K562 (cell line): ENCODE data around the gene CSNK2A1. TPM values are rescaled to one million over a fixed set of nuclear protein-coding genes. Genes with fewer than 3 reads are reported as not detected.

Experiments used
- ATAC-seq: fragments of 200-7000 bp; cut with Tn5 transposase; 3 replicates; pipeline ENCODE4 v1.9.1; 2020; ENCODE audit warnings: moderate library complexity
- BruUV-seq: library from RNA; stranded (reverse); fragments of 400-500 nt; replicated peaks from 2 replicates; lab custom pipeline; 2021; lab: Mats Ljungman, UMichigan
- CTCF ChIA-PET: fragments of 300-600 bp; formaldehyde crosslinking; extraction: SDS; loops from one replicate; lab custom pipeline; 2021; ENCODE audit warnings: low intra/inter-chr PET ratio; lab: Yijun Ruan, JAX
- POLR2A ChIA-PET: fragments of 300-600, 350-650 bp; sonication (Branson Sonifier 250); formaldehyde crosslinking; extraction: SDS; loops from one replicate; lab custom pipeline; 2021; ENCODE audit warnings: antibody characterized with exemption, inconsistent platforms; lab: Yijun Ruan, JAX
- DNase-seq, 4 experiments: peaks; one replicate each; pipeline versions ENCODE4 v3.0.0 to v3.0.0-alpha.2; 2011 to 2018; ENCODE audit warnings: low spot score in 3 of 4, mixed read lengths in 3 of 4; ENCODE audit errors: extremely low read depth in 1 of 4
- FAIRE-seq: peaks from 2 replicates; lab custom pipeline; 2011; peaks lifted over from hg19 to GRCh38; lab: Jason Lieb, UNC
- H2AFZ ChIP-seq: 2 replicates; pipeline ENCODE4 v1.6.0; 2011; ENCODE audit warnings: low read depth, low read length, control low read depth, inconsistent platforms
- H3K27ac ChIP-seq: fragments of 200-600 bp; 3 replicates; pipeline ENCODE4 v1.8.0; 2011; ENCODE audit warnings: low read depth, mild to moderate bottlenecking, control low read depth, inconsistent platforms, low read length, moderate library complexity, mixed read lengths; ENCODE audit errors: extremely low read depth
- H3K27me3 ChIP-seq, 2 experiments: fragments of 300-600 bp in 1 of 2; 2 replicates in 1 of 2; 3 replicates in 1 of 2; pipeline versions ENCODE4 v1.6.0 to v1.8.0; 2011; ENCODE audit warnings: inconsistent platforms in 2 of 2, low read length in 2 of 2, mild to moderate bottlenecking in 1 of 2, mixed read lengths in 1 of 2, moderate library complexity in 1 of 2; ENCODE audit not compliant: control insufficient read depth in 2 of 2, insufficient read depth in 2 of 2
- H3K36me3 ChIP-seq: fragments of 300-600 bp; 3 replicates; pipeline ENCODE4 v1.8.0; 2011; ENCODE audit warnings: mild to moderate bottlenecking, low read length, inconsistent platforms; ENCODE audit not compliant: control insufficient read depth, insufficient read depth
- H3K4me1 ChIP-seq, 2 experiments: fragments of 200-600 bp in 1 of 2; replicated peaks in 1 of 2; 2 replicates in 1 of 2; 3 replicates in 1 of 2; pipeline versions ENCODE4 v1.5.1 to v1.8.0; 2011; ENCODE audit warnings: inconsistent platforms in 2 of 2, low read length in 2 of 2, mild to moderate bottlenecking in 1 of 2, mixed read lengths in 1 of 2, moderate library complexity in 1 of 2; ENCODE audit not compliant: control insufficient read depth in 2 of 2, insufficient read depth in 2 of 2
- H3K4me2 ChIP-seq: 2 replicates; pipeline ENCODE4 v1.6.1; 2011; ENCODE audit warnings: low read length, control low read depth, inconsistent platforms, mixed read lengths; ENCODE audit not compliant: insufficient read depth
- H3K4me3 ChIP-seq: fragments of 200-600 bp; sonication (generic), shearing (Covaris generic); 2 replicates; pipeline ENCODE4 v1.5.1; 2016; ENCODE audit warnings: control low read depth, inconsistent platforms
- H3K79me2 ChIP-seq: fragments of 200-600 bp; 3 replicates; pipeline ENCODE4 v1.8.0; 2011; ENCODE audit warnings: low read length, inconsistent platforms; ENCODE audit not compliant: control insufficient read depth, insufficient read depth
- H3K9ac ChIP-seq, 2 experiments: 2 replicates each; pipeline versions ENCODE4 v1.6.0 to v1.6.1; 2011; ENCODE audit warnings: low read depth in 2 of 2, low read length in 2 of 2, control low read depth in 1 of 2, inconsistent platforms in 1 of 2, mild to moderate bottlenecking in 1 of 2, mixed read lengths in 1 of 2; ENCODE audit not compliant: insufficient read depth in 1 of 2
- H3K9me1 ChIP-seq: one replicate; pipeline ENCODE4 v1.6.0; 2011; ENCODE audit warnings: inconsistent platforms, mild to moderate bottlenecking, low read length, moderate library complexity; ENCODE audit not compliant: control insufficient read depth, insufficient read depth
- H3K9me3 ChIP-seq: replicated peaks from 2 replicates; pipeline ENCODE4 v1.5.1; 2011; ENCODE audit warnings: low read depth, low read length, inconsistent platforms; ENCODE audit not compliant: control insufficient read depth, insufficient read depth
- H4K20me1 ChIP-seq: replicated peaks from 2 replicates; pipeline ENCODE4 v1.6.1; 2011; ENCODE audit warnings: low read length, inconsistent platforms, mixed read lengths; ENCODE audit not compliant: control insufficient read depth, insufficient read depth
- DNMT1 ChIP-seq: fragments of 450-650 bp; IDR thresholded peaks from 2 replicates; pipeline ENCODE4 v1.6.1; 2016; ENCODE audit warnings: antibody characterized with exemption, mild to moderate bottlenecking
- E2F6 ChIP-seq, 2 experiments: IDR thresholded peaks; 2 replicates each; pipeline ENCODE4 v1.6.1; 2011; ENCODE audit warnings: borderline replicate concordance in 1 of 2, control low read depth in 1 of 2, low read depth in 1 of 2, low read length in 1 of 2, mild to moderate bottlenecking in 1 of 2, mixed read lengths in 1 of 2, moderate library complexity in 1 of 2; ENCODE audit not compliant: insufficient read depth in 1 of 2, insufficient read length in 1 of 2, poor library complexity in 1 of 2, severe bottlenecking in 1 of 2; ENCODE audit errors: extremely low read depth in 1 of 2
- ETV5 ChIP-seq: sonication (generic); formaldehyde crosslinking; IDR thresholded peaks from 2 replicates; pipeline ENCODE4 v1.4.0; 2020; ENCODE audit warnings: low read depth, mild to moderate bottlenecking, missing genetic modification reagents
- FOXP4 ChIP-seq: sonication (generic); formaldehyde crosslinking; IDR thresholded peaks from 2 replicates; pipeline ENCODE4 v1.8.0; 2022; ENCODE audit warnings: mild to moderate bottlenecking, missing genetic modification reagents, borderline replicate concordance
- KAT7 ChIP-seq: sonication (generic); formaldehyde crosslinking; IDR thresholded peaks from 2 replicates; pipeline ENCODE4 v1.8.0; 2022; ENCODE audit warnings: missing genetic modification reagents, mild to moderate bottlenecking, borderline replicate concordance
- KLF6 ChIP-seq: fragments of 250-450 bp; sonication (Bioruptor Pico); IDR thresholded peaks from 2 replicates; pipeline ENCODE4 v1.4.0; 2020; ENCODE audit warnings: mild to moderate bottlenecking, moderate library complexity, borderline replicate concordance
- NCOR1 ChIP-seq: fragments of 450-650 bp; IDR thresholded peaks from 2 replicates; pipeline ENCODE4 v1.6.1; 2016; ENCODE audit warnings: mild to moderate bottlenecking, moderate library complexity
- PML ChIP-seq: IDR thresholded peaks from 2 replicates; pipeline ENCODE4 v1.6.1; 2012; ENCODE audit warnings: low read length, inconsistent platforms
- PTBP1 ChIP-seq: fragments of 200-400 bp; formaldehyde crosslinking; IDR thresholded peaks from 2 replicates; pipeline ENCODE4 v1.6.1; 2017; ENCODE audit warnings: low read depth, low read length
- RNF2 ChIP-seq: sonication (generic); IDR thresholded peaks from 2 replicates; pipeline ENCODE4 v1.6.1; 2016
- SOX6 ChIP-seq: fragments of 450-650 bp; IDR thresholded peaks from 2 replicates; pipeline ENCODE4 v1.6.1; 2014; ENCODE audit warnings: mild to moderate bottlenecking
- ZKSCAN1 ChIP-seq: fragments of 150-350 bp; IDR thresholded peaks from 2 replicates; pipeline ENCODE4 v1.6.1; 2016; ENCODE audit warnings: low read depth, low read length
- ZNF134 ChIP-seq: fragments of 250-450 bp; sonication (Bioruptor Pico); conservative IDR thresholded peaks from 2 replicates; pipeline ENCODE4 v1.4.0; 2020
- WGBS: fragments of 100-300 bp; shearing (Covaris generic); methylation state at CpG from one replicate; pipeline ENCODE4 v1.1.6; 2016; ENCODE audit warnings: low coverage, mixed read lengths; ENCODE audit not compliant: insufficient coverage; ENCODE audit errors: missing lambda C conversion rate; 5-methylcytosine and 5-hydroxymethylcytosine counted together
- in situ Hi-C: fragments of 300-500 bp; cut with MboI; formaldehyde crosslinking; loops from 4 replicates; pipeline ENCODE4 v1.15.0; 2018; ENCODE audit warnings: inconsistent platforms, mixed read lengths
- intact Hi-C: fragments of 100-400 bp; cut with micrococcal nuclease; formaldehyde crosslinking; loops from 2 replicates; pipeline ENCODE4 v1.14.2; 2022
- polyA plus RNA-seq, 8 experiments: library from polyadenylated mRNA; depleted of rRNA in 4 of 8; stranded (reverse) in 5 of 8; unstranded in 3 of 8; fragments of >200 nt; fragmentation: Nextera tagmentation in 2 of 8; fragmentation: Illumina TruSeq in 1 of 8; extraction: Ambion mirVana in 2 of 8; extraction: Trizol in 1 of 8; gene quantifications; 2 replicates each; pipeline versions ENCODE4 v1.2.1 to v1.2.3, GENCODE V29; 2011 to 2014; ENCODE audit warnings: inconsistent platforms in 1 of 8, missing spikeins in 1 of 8
- total RNA-seq, 7 experiments: library from RNA; depleted of rRNA in 6 of 7; stranded (reverse); fragments of >200 nt in 6 of 7; fragmentation: Illumina TruSeq in 2 of 7; extraction: Trizol in 2 of 7; gene quantifications; 2 replicates each; pipeline versions ENCODE4 v1.2.1 to v1.2.3, GENCODE V29; 2011 to 2021; ENCODE audit warnings: low replicate concordance in 1 of 7

CSNK2A1 gene
- total and polyA plus RNA-seq, 9 of the 15 experiments (the other 6 are each of a cell fraction or from before 2014, with no cell fraction given) = 71.0 to 251 (median 103) TPM

GRCh38 chr20:437787-438486 lies 105.7 kb downstream of the CSNK2A1 start:
- H2AFZ ChIP-seq = no peak overlapping the region
- WGBS = 71% methylated on average over 6 of the region's 6 CpGs
- CTCF ChIA-PET = no interaction called here
- H3K9ac ChIP-seq = no peak overlapping the region
- BruUV-seq = no TSS peak
- ATAC-seq = no peak
- TF ChIP-seq FOXP4 = no peak
- TF ChIP-seq SOX6 = no peak
- TF ChIP-seq RNF2 = no peak
- TF ChIP-seq ZKSCAN1 = no peak
- TF ChIP-seq ETV5 (CRISPR knock-in tag) = no peak
- TF ChIP-seq E2F6 (IDR thresholded peaks at IDR 0.05; ENCODE audit: borderline replicate concordance in 1 of 2, extremely low read depth in 1 of 2, insufficient read depth in 1 of 2, insufficient read length in 1 of 2, low read depth in 1 of 2, low read length in 1 of 2, poor library complexity in 1 of 2, severe bottlenecking in 1 of 2) = no peak
- no peak for TF ChIP-seq NCOR1
- no peak for TF ChIP-seq PML
- TF ChIP-seq KLF6 (CRISPR knock-in tag) = no peak
- TF ChIP-seq ZNF134 (CRISPR knock-in tag) = no peak
- TF ChIP-seq KAT7 (CRISPR knock-in tag) = no peak
- TF ChIP-seq DNMT1 = no peak
- TF ChIP-seq PTBP1 = no peak
- TF ChIP-seq, all 486 proteins: peak for 0
- no peaks in the 10 kb centered on the region for H3K9me3 ChIP-seq
- DNase-seq (no peak), FAIRE-seq (no peak)
- POLR2A ChIA-PET = interaction anchor here (0.7 to 3.2 kb wide), 6 partner anchors 9 to 107 kb away, joined by 3 to 21 read pairs (median 4); partner anchors contain the start of gene TBC1D20
- intact Hi-C loops (no loop called here), in situ Hi-C loops (no loop called here)
- H4K20me1 ChIP-seq = no peaks in the 10 kb centered on the region
- H3K79me2 ChIP-seq = peaks cover 4% of the 10 kb centered on the region; the same call in 1 of the 3 replicates
- H3K27ac ChIP-seq = no peak overlapping the region
- H3K4me3 ChIP-seq = no peak overlapping the region
- no peaks in the 10 kb centered on the region for H3K27me3 ChIP-seq
- H3K36me3 ChIP-seq = peaks cover 80% of the 10 kb centered on the region
- no peaks in the 10 kb centered on the region; a peak in 1 of 5 replicates for H3K4me1 ChIP-seq
- H3K4me2 ChIP-seq = no peak overlapping the region
- H3K9me1 ChIP-seq = peaks cover 3% of the 10 kb centered on the region
